ENCODE results near the gene HASPIN.
A peak's percentile ranks its signal among the peaks of the same experiment; 100 is the strongest.
"Not testable (repeated sequence)": the region's sequence is repeated elsewhere in the genome, so short reads cannot be mapped to it uniquely, and the experiment has no call there.

HASPIN gene

GRCh38 chr17:3695723-3696411, 27.8 kb upstream of the HASPIN start, which contains the start of gene P2RX5:
TSS of gene P2RX5 (minus strand) at chr17:3696155. CDS start at chr17:3696005, 150 bp downstream.
- DNase-seq (ENCODE audit: low spot score) = peak; percentile 50

GRCh38 chr17:3697103-3697476, 26.6 kb upstream of the HASPIN start:
- no peak for DNase-seq (ENCODE audit: low spot score)

- no peak for DNase-seq (ENCODE audit: low spot score)
Measured at GRCh38 chr17:3698139-3698538, 25.6 kb upstream of the HASPIN start.

- DNase-seq (ENCODE audit: low spot score) = no peak
Measured at GRCh38 chr17:3699951-3700350, 23.8 kb upstream of the HASPIN start.

- not testable (repeated sequence) for DNase-seq (ENCODE audit: low spot score)
Measured at GRCh38 chr17:3702041-3702539, 21.6 kb upstream of the HASPIN start.

GRCh38 chr17:3704931-3705717, 18.6 kb upstream of the HASPIN start:
- DNase-seq (ENCODE audit: low spot score) = no peak

- DNase-seq (ENCODE audit: low spot score) = not testable (repeated sequence)
Measured at GRCh38 chr17:3705718-3705984, 18.1 kb upstream of the HASPIN start.

GRCh38 chr17:3708366-3708765, 15.3 kb upstream of the HASPIN start:
- DNase-seq (ENCODE audit: low spot score) = no peak

- peak; percentile 27 for DNase-seq (ENCODE audit: low spot score)
Measured at GRCh38 chr17:3710951-3711383, 12.7 kb upstream of the HASPIN start.

GRCh38 chr17:3712811-3713463, 10.8 kb upstream of the HASPIN start:
- DNase-seq (ENCODE audit: low spot score) = no peak

GRCh38 chr17:3715296-3715695, 8.4 kb upstream of the HASPIN start:
- DNase-seq (ENCODE audit: low spot score) = no peak

- no peak for DNase-seq (ENCODE audit: low spot score)
Measured at GRCh38 chr17:3718201-3718600, 5.5 kb upstream of the HASPIN start.

- no peak for DNase-seq (ENCODE audit: low spot score)
Measured at GRCh38 chr17:3719265-3719664, 4.4 kb upstream of the HASPIN start.

- no peak for DNase-seq (ENCODE audit: low spot score)
Measured at GRCh38 chr17:3722716-3723115, 987 bp upstream of the HASPIN start.

- no peak for DNase-seq (ENCODE audit: low spot score)
Measured at GRCh38 chr17:3723188-3723555, 531 bp upstream of the HASPIN start.

GRCh38 chr17:3724378-3725077, 825 bp downstream of the HASPIN start:
- DNase-seq (ENCODE audit: low spot score) = peak; percentile 9

- no peak for DNase-seq (ENCODE audit: low spot score)
Measured at GRCh38 chr17:3727041-3727440, 3.3 kb downstream of the HASPIN start.

- DNase-seq (ENCODE audit: low spot score) = not testable (repeated sequence)
Measured at GRCh38 chr17:3728099-3728498, 4.4 kb downstream of the HASPIN start.

- no peak for DNase-seq (ENCODE audit: low spot score)
Measured at GRCh38 chr17:3729881-3730280, 6.2 kb downstream of the HASPIN start.

GRCh38 chr17:3730881-3731429, 7.3 kb downstream of the HASPIN start:
- no peak for DNase-seq (ENCODE audit: low spot score)

GRCh38 chr17:3732210-3732621, 8.5 kb downstream of the HASPIN start:
- DNase-seq (ENCODE audit: low spot score) = no peak

- not testable (repeated sequence) for DNase-seq (ENCODE audit: low spot score)
Measured at GRCh38 chr17:3734911-3735276, 11.2 kb downstream of the HASPIN start.
